ENCODE data around the gene KANK3.
"Not testable (repeated sequence)": the region's sequence is repeated elsewhere in the genome, so short reads cannot be mapped to it uniquely, and the experiment has no call there.

The KANK3 gene

GRCh38 chr19:8343483-8343844 is 402 bp upstream of the KANK3 start:
- Mint-ChIP-seq H3K27me3 (ENCODE audit: low read depth) (peaks cover 49% of the 10 kb centered on the region), H3K27ac (no peak overlapping the region), H3K36me3 (ENCODE audit: low read depth) (no peaks in the 10 kb centered on the region), H3K9me3 (no peaks in the 10 kb centered on the region), H3K4me3 (peak overlapping the region; percentile 73 to 82 (median 79)), H3K4me1 (peaks cover 7% of the 10 kb centered on the region)
- TF ChIP-seq, protein P1, sequence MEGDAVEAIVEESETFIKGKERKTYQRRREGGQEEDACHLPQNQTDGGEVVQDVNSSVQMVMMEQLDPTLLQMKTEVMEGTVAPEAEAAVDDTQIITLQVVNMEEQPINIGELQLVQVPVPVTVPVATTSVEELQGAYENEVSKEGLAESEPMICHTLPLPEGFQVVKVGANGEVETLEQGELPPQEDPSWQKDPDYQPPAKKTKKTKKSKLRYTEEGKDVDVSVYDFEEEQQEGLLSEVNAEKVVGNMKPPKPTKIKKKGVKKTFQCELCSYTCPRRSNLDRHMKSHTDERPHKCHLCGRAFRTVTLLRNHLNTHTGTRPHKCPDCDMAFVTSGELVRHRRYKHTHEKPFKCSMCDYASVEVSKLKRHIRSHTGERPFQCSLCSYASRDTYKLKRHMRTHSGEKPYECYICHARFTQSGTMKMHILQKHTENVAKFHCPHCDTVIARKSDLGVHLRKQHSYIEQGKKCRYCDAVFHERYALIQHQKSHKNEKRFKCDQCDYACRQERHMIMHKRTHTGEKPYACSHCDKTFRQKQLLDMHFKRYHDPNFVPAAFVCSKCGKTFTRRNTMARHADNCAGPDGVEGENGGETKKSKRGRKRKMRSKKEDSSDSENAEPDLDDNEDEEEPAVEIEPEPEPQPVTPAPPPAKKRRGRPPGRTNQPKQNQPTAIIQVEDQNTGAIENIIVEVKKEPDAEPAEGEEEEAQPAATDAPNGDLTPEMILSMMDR (IDR thresholded peaks at IDR 0.05; ENCODE audit: unreplicated experiment in 3 of 3) = no peak

DNA sequence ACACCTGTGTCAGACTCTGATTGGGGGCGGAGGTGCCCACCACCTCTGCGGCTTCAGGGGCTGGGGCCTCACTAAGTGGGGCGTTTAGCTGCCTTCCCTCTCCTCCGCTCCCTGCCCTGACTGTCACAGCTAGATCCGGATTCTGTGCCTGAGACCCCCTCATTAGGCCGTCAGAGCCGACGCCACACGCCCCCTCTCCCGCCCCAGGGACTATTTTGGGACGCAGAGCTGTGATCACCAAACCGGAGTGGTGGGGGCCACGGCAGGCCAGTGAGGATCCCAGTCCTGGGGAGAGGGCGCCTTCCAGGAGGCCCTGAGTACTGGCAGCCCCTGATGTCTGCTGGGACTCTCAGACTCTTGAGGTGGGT is 762 bp downstream of the KANK3 start:
- Mint-ChIP-seq H3K4me3 (peak overlapping the region in 1 of 3 experiments; percentile 40), H3K27ac (no peak overlapping the region), H3K36me3 (ENCODE audit: low read depth) (no peaks in the 10 kb centered on the region), H3K4me1 (peaks cover 7% of the 10 kb centered on the region), H3K27me3 (ENCODE audit: low read depth) (peaks cover 61% of the 10 kb centered on the region), H3K9me3 (no peaks in the 10 kb centered on the region)
- TF ChIP-seq, protein P1 (IDR thresholded peaks at IDR 0.05; ENCODE audit: unreplicated experiment in 3 of 3) = no peak

GRCh38 chr19:8341504-8341903 is 1.6 kb downstream of the KANK3 start:
- peaks cover 69% of the 10 kb centered on the region for H3K27me3 Mint-ChIP-seq (ENCODE audit: low read depth)
- H3K4me3 Mint-ChIP-seq = peak overlapping the region in 2 of 3 experiments; percentile 25 to 40

GRCh38 chr19:8340341-8341096 is 2.5 kb downstream of the KANK3 start:
- no peaks in the 10 kb centered on the region for H3K36me3 Mint-ChIP-seq (ENCODE audit: low read depth)
- H3K9me3 Mint-ChIP-seq = no peaks in the 10 kb centered on the region
- no peak overlapping the region for H3K27ac Mint-ChIP-seq
- peaks cover 7% of the 10 kb centered on the region for H3K4me1 Mint-ChIP-seq
- H3K27me3 Mint-ChIP-seq (ENCODE audit: low read depth) = peaks cover 79% of the 10 kb centered on the region
- peak overlapping the region in 2 of 3 experiments; percentile 4 to 44 for H3K4me3 Mint-ChIP-seq
- TF ChIP-seq, protein P1 (IDR thresholded peaks at IDR 0.05; ENCODE audit: unreplicated experiment in 3 of 3) = no peak

More at GRCh38 chr19:8341504-8341903, 1.6 kb downstream of the KANK3 start:
- not testable (repeated sequence) for H3K36me3 Mint-ChIP-seq (ENCODE audit: low read depth); H3K27ac Mint-ChIP-seq; H3K4me1 Mint-ChIP-seq; H3K9me3 Mint-ChIP-seq

DNA sequence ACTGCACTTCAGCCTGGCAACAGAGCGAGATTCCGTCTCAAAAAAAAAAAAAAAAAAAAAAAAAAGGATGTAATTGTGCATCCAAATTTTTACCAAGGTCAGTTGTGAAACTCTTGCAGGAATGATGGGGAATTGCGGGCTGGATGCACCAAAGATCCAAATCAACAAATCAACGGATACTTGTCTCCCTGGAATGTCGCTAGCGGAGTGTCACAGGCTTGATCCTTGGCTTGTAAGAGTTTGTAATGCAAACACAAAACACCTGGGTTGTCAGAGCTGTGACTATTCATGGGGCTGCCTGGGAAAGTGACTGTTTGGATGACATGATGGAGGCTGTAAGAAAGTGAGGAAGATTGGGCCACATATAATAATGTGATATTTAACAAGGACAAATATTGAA is 4.2 kb downstream of the KANK3 start:
- TF ChIP-seq, protein P1 (IDR thresholded peaks at IDR 0.05; ENCODE audit: unreplicated experiment in 3 of 3) = no peak
- Mint-ChIP-seq H3K27ac (no peak overlapping the region), H3K36me3 (ENCODE audit: low read depth) (no peaks in the 10 kb centered on the region), H3K4me1 (peaks cover 7% of the 10 kb centered on the region), H3K9me3 (no peaks in the 10 kb centered on the region), H3K27me3 (ENCODE audit: low read depth) (peaks cover 83% of the 10 kb centered on the region), H3K4me3 (no peak overlapping the region)

DNA sequence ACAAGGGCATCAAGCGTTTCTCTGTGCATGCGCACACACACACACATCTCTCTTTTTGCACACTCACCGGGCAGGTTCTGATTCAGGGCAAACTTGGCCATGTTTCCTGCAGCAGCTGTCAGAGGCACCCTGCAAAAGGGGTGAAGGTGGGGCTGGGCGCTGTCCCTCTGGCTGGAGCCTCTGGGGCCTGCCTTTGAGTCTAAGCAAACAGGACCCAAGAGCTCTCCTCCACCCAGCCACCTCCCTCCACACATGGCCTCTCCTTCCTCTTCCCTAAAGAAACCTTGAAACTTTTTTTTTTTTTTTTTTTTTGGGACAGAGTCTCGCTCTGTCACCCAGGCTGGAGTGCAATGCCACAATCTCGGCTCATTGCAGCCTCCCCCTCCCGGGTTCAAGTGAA is 5.3 kb downstream of the KANK3 start:
- Mint-ChIP-seq H3K9me3 (no peaks in the 10 kb centered on the region), H3K27ac (no peak overlapping the region), H3K4me1 (peaks cover 7% of the 10 kb centered on the region), H3K4me3 (no peak overlapping the region), H3K36me3 (ENCODE audit: low read depth) (no peaks in the 10 kb centered on the region), H3K27me3 (ENCODE audit: low read depth) (peaks cover 84% of the 10 kb centered on the region)
- TF ChIP-seq, protein P1 (IDR thresholded peaks at IDR 0.05; ENCODE audit: unreplicated experiment in 3 of 3) = no peak

Data from nephron (organoid).